Choroid plexus epithelial cell (primary cell): ENCODE data around the gene RAB44.

Experiments
- DNase-seq: peaks from one replicate; pipeline ENCODE4 v3.0.0-alpha.2; 2010; ENCODE audit warnings: low read depth
- H3K4me3 ChIP-seq: 2 replicates; pipeline ENCODE4 v1.5.1; 2011; ENCODE audit warnings: low read depth, mild to moderate bottlenecking, control low read depth, low read length, moderate library complexity
- TF ChIP-seq, protein P1 (sequence below): conservative IDR thresholded peaks from 2 replicates; pipeline ENCODE4 v1.5.1; 2011; ENCODE audit warnings: low read depth, mild to moderate bottlenecking, control low read depth, inconsistent platforms, low read length, moderate library complexity

The RAB44 gene

DNA sequence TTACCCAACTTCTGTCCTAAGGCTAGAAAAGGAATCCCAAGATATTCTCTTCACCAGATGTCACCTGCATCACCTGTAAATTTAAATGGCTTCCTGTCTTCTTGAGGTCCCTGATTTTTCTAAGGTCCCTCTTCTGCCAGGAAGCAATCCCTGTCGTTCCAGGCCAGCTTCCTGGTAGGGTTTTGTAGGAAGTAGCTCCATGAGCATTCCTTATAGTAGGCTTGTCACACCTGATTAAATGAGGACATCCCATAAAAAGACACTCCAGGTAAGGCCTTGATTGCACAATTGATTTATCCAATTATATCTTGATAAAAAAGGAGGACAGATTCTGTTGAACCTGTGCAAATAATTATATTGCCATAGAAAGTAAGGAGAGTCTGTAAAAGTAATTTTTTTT lies 8.7 kb downstream of the RAB44 start:
- no peak overlapping the region for H3K4me3 ChIP-seq
- no peak for DNase-seq
- TF ChIP-seq, protein P1, sequence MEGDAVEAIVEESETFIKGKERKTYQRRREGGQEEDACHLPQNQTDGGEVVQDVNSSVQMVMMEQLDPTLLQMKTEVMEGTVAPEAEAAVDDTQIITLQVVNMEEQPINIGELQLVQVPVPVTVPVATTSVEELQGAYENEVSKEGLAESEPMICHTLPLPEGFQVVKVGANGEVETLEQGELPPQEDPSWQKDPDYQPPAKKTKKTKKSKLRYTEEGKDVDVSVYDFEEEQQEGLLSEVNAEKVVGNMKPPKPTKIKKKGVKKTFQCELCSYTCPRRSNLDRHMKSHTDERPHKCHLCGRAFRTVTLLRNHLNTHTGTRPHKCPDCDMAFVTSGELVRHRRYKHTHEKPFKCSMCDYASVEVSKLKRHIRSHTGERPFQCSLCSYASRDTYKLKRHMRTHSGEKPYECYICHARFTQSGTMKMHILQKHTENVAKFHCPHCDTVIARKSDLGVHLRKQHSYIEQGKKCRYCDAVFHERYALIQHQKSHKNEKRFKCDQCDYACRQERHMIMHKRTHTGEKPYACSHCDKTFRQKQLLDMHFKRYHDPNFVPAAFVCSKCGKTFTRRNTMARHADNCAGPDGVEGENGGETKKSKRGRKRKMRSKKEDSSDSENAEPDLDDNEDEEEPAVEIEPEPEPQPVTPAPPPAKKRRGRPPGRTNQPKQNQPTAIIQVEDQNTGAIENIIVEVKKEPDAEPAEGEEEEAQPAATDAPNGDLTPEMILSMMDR = no peak

DNA sequence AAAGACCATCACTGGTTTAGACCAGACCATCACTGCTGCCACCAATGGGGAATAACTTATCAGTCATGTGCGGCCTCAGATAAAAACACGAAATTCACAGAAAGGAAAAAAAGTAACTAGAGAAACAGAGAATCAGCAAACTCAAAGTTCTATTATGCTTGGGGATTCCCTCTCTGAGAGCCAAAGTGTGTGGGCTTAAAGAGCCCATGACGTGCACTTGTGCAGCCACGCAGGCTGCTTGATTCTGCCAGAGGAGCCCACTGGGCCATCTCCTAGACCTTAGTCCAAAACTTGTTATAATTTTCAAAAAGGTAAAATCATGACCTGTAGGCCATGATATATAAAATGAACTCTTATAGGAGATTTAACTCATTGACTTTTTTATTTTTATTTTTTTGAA lies 15.2 kb downstream of the RAB44 start:
- no peak for DNase-seq
- TF ChIP-seq, protein P1 = no peak
- no peak overlapping the region for H3K4me3 ChIP-seq

DNA sequence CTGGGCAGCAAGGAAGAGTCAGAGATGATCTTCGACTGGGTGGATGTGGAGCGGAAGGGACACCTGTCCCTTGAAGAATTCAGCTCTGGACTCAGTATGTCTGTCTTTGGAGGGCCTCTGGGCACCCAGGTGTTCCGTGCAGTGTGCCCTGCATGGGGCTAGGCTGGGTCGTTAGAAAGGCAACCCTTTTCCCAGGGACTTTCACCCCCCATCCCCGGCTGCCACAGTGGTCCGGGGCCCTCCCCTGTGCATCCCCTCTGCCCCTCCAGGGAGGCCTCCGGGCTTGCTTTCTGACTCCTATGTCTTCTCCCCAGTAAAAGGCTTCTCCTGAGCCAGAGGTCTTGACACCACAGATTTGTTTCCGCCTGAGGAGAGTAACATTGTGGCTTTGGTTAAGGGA lies 16.2 kb downstream of the RAB44 start:
- no peak for DNase-seq
- TF ChIP-seq, protein P1 = no peak

DNA sequence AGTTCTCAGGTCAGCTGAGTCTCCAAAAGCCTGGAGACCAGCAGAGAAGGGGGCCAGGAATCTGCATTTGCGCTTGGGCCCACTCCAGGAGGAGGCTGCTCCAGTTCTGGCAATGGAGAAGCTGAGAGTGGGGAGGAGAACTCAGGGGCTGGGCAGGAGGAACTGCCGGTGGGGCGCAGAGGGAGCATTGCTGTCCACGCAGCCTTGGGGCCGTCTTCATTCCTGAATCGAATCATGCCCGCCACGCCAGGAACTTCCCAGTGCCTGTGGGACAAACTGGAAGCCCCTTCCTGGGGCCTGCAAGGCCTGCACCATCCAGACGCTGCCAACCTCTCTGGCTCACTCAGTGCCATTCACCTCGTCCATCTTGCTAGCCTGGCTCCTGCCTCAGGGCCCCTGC lies 16.9 kb downstream of the RAB44 start:
- no peak for DNase-seq
- TF ChIP-seq, protein P1 = no peak
- H3K4me3 ChIP-seq = no peak overlapping the region

More for the DNA sequence above, 16.2 kb downstream of the RAB44 start:
- H3K4me3 ChIP-seq = no peak overlapping the region

DNA sequence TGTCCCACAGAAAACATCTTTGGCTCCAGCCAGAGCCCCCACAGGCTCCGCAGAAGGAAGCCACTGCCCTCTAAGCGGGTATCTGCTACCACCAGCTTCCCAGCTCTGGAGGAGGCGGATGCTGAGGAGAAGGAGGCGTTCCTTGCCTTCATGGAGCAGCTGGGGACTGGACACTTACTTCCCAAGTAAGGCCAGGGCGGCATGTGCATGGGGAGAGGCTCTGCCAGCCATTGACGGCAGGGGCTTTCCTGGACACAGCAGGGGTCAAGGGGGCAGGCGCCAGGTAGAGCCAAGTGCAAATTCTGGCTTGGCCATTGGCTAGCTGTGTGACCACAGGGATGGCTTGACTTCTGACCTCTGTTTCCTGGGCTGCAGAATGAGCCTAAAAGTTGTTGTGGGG lies 17.8 kb downstream of the RAB44 start:
- no peak for DNase-seq
- no peak overlapping the region for H3K4me3 ChIP-seq
- TF ChIP-seq, protein P1 = no peak

DNA sequence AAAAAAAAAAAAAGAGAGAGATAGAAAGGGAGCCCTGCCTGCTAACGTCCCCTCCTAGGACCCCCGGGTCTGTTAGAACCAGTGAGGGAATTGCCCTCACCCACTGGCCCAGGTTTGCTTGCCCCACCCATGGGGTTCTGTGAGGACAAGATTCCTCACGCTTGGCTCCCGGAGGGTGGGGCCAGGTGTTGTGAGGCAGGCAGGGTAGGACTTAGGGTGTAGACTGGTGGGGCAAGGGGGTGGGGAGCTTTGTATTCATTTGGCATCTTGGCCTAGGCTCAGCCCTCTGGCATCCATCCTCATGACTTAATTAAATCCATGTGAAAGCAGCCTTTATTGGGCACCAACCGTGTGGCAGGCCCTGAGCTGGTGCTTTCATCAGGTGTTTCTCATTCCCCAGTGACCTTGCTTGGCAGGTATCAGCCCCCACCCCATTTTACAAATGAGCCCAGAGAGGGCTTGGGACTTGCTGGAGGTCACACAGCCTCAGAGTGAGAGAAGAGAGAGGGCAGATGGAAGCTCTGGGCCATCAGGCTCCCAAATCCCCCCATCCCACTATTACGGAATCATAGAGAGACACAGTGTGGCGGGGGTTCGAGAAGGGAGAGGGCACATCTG lies 19.0 kb downstream of the RAB44 start:
- TF ChIP-seq, protein P1 = no peak
- DNase-seq = no peak
- H3K4me3 ChIP-seq = no peak overlapping the region

DNA sequence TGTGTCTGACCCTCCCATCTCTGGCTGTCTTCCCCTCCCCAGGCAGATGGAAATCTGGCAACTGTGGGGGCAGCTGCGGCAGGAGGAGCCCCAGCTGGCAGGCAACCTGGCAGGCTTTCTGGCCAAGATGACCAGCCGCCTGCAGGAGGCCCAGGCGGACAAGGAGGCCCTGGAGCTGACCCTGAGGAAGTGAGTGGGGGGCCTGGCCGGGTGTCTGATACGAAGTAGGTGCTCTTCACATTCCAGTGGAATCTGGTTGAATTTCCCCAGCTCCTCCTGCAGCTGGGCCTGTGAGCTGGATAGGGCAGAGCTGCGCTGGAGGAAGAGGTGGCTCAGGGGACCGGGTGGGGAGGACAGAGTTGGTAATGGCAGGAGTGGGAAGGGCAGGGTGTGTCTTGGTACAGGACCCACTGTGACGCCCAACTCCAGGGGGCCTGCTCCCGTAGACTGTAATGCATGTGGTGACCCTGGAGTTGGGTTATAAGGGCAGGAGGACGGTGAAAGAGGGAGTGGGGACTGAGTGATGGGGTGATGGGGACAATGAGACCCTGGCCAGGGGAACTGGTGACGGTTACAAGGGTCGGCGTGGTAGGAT lies 19.7 kb downstream of the RAB44 start:
- H3K4me3 ChIP-seq = no peak overlapping the region
- no peak for DNase-seq
- TF ChIP-seq, protein P1 = no peak
